ENCODE measurements around the gene MIB1. TPM values are rescaled to one million over a fixed set of nuclear protein-coding genes. Genes with fewer than 3 reads are reported as not detected.

MIB1 gene
- total RNA-seq, 1 experiment from 2014 or later, result 56.1 TPM

GRCh38 chr18:21851327-21851961 lies 110.9 kb downstream of the MIB1 start:
- CTCF ChIA-PET, result interaction anchor here (1.0 to 1.5 kb wide), 2 partner anchors 31 to 219 kb away, joined by 3 to 4 read pairs; no protein-coding TSS in a partner anchor
- DNase-seq (ENCODE audit: low read depth, low spot score) (no peak), ATAC-seq (no peak; the same call in 1 of the 2 replicates)
- H3K36me3 ChIP-seq (ENCODE audit: control insufficient read depth in 1 of 2, insufficient read depth in 2 of 2, low read length in 2 of 2), result no peaks in the 10 kb centered on the region
- H3K9ac ChIP-seq (ENCODE audit: low read length), result no peak overlapping the region
- no peak overlapping the region for H2AFZ ChIP-seq (ENCODE audit: low read depth, low read length, poor library complexity, severe bottlenecking)
- POLR2A ChIA-PET, result no interaction called here
- no peaks in the 10 kb centered on the region for H4K20me1 ChIP-seq (ENCODE audit: insufficient read depth)
- RAD21 ChIA-PET (ENCODE audit: low non-redundant PET in 1 of 2, low total read pairs in 2 of 2, uncharacterized antibody in 2 of 2, unreplicated experiment in 2 of 2), result no interaction called here
- no peaks in the 10 kb centered on the region for H3K9me3 ChIP-seq (ENCODE audit: control insufficient read depth in 1 of 2, insufficient read depth in 1 of 2, low read depth in 1 of 2, low read length in 2 of 2)
- H3K79me2 ChIP-seq (ENCODE audit: insufficient read depth, low read length), result no peaks in the 10 kb centered on the region
- TF ChIP-seq RAD21 (IDR thresholded peaks at IDR 0.05; ENCODE audit: low read depth) (peak; percentile 47), MAX (IDR thresholded peaks at IDR 0.05) (no peak)
- TF ChIP-seq, protein P1, sequence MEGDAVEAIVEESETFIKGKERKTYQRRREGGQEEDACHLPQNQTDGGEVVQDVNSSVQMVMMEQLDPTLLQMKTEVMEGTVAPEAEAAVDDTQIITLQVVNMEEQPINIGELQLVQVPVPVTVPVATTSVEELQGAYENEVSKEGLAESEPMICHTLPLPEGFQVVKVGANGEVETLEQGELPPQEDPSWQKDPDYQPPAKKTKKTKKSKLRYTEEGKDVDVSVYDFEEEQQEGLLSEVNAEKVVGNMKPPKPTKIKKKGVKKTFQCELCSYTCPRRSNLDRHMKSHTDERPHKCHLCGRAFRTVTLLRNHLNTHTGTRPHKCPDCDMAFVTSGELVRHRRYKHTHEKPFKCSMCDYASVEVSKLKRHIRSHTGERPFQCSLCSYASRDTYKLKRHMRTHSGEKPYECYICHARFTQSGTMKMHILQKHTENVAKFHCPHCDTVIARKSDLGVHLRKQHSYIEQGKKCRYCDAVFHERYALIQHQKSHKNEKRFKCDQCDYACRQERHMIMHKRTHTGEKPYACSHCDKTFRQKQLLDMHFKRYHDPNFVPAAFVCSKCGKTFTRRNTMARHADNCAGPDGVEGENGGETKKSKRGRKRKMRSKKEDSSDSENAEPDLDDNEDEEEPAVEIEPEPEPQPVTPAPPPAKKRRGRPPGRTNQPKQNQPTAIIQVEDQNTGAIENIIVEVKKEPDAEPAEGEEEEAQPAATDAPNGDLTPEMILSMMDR (IDR thresholded peaks at IDR 0.05 in 2 of 3, conservative IDR thresholded peaks at IDR 0.05 in 1 of 3; ENCODE audit: borderline replicate concordance in 1 of 3, insufficient read depth in 1 of 3, low read depth in 2 of 3, low read length in 2 of 3), result peak; percentile 19 to 28 (median 24); a peak in 2 of 6 replicates
- no peaks in the 10 kb centered on the region for H3K4me1 ChIP-seq (ENCODE audit: control insufficient read depth in 1 of 2, insufficient read depth in 2 of 2, low read length in 2 of 2)
- no peak overlapping the region for H3K27ac ChIP-seq (ENCODE audit: low read depth, low read length)
- no peaks in the 10 kb centered on the region for H3K9me2 ChIP-seq (ENCODE audit: insufficient read depth)
- no peak overlapping the region for H3K4me3 ChIP-seq (replicated peaks in 1 of 2; ENCODE audit: low read depth in 1 of 2, low read length in 2 of 2)
- H3K4me2 ChIP-seq (ENCODE audit: low read length), result no peak overlapping the region
- intact Hi-C loops (cut with micrococcal nuclease), result loop anchor here (5.0 kb wide), 2 partner anchors 364 to 659 kb away; no protein-coding TSS in a partner anchor
- no peaks in the 10 kb centered on the region for H3K27me3 ChIP-seq (ENCODE audit: insufficient read depth, low read length)
- BruUV-seq (replicated peaks), result no TSS peak

- Histone ChIP-seq H3K9me2 (ENCODE audit: insufficient read depth) (no peaks in the 10 kb centered on the region), H2AFZ (ENCODE audit: low read depth, low read length, poor library complexity, severe bottlenecking) (no peak overlapping the region), H3K27me3 (ENCODE audit: insufficient read depth, low read length) (no peaks in the 10 kb centered on the region), H3K4me1 (ENCODE audit: control insufficient read depth in 1 of 2, insufficient read depth in 2 of 2, low read length in 2 of 2) (no peaks in the 10 kb centered on the region), H3K9ac (ENCODE audit: low read length) (no peak overlapping the region), H3K9me3 (ENCODE audit: control insufficient read depth in 1 of 2, insufficient read depth in 1 of 2, low read depth in 1 of 2, low read length in 2 of 2) (no peaks in the 10 kb centered on the region), H4K20me1 (ENCODE audit: insufficient read depth) (no peaks in the 10 kb centered on the region), H3K4me3 (replicated peaks in 1 of 2; ENCODE audit: low read depth in 1 of 2, low read length in 2 of 2) (no peak overlapping the region), H3K27ac (ENCODE audit: low read depth, low read length) (no peak overlapping the region), H3K4me2 (ENCODE audit: low read length) (no peak overlapping the region), H3K36me3 (ENCODE audit: control insufficient read depth in 1 of 2, insufficient read depth in 2 of 2, low read length in 2 of 2) (no peaks in the 10 kb centered on the region), H3K79me2 (ENCODE audit: insufficient read depth, low read length) (no peaks in the 10 kb centered on the region)
- ChIA-PET CTCF (interaction anchor here (1.5 kb wide), 1 partner anchor 33 kb away, joined by 4 read pairs; no protein-coding TSS in a partner anchor), POLR2A (no interaction called here), RAD21 (ENCODE audit: low non-redundant PET in 1 of 2, low total read pairs in 2 of 2, uncharacterized antibody in 2 of 2, unreplicated experiment in 2 of 2) (no interaction called here)
- BruUV-seq (replicated peaks), result no TSS peak
- DNase-seq (ENCODE audit: low read depth, low spot score) (no peak), ATAC-seq (no peak)
- no peak for TF ChIP-seq FOSL1 (IDR thresholded peaks at IDR 0.05; ENCODE audit: low read depth)
- TF ChIP-seq TCF7L2 (IDR thresholded peaks at IDR 0.05; ENCODE audit: borderline replicate concordance, extremely low read depth, insufficient read depth, insufficient read length), result no peak
- no peak for TF ChIP-seq EGR1 (IDR thresholded peaks at IDR 0.05; ENCODE audit: low read depth)
- TF ChIP-seq, protein P1 (IDR thresholded peaks at IDR 0.05 in 2 of 3, conservative IDR thresholded peaks at IDR 0.05 in 1 of 3; ENCODE audit: borderline replicate concordance in 1 of 3, insufficient read depth in 1 of 3, low read depth in 2 of 3, low read length in 2 of 3), result no peak
- no peak for TF ChIP-seq JUND (IDR thresholded peaks at IDR 0.05)
- intact Hi-C loops (cut with micrococcal nuclease), result loop anchor here (5.0 kb wide), 2 partner anchors 366 to 661 kb away; no protein-coding TSS in a partner anchor
Measured at GRCh38 chr18:21853016-21853415, 112.4 kb downstream of the MIB1 start.

All from HCT116 (cell line).